SJSA1 (cell line): ENCODE results near the gene GDPD5. TPM values are rescaled to one million over a fixed set of nuclear protein-coding genes. Genes with fewer than 3 reads are reported as not detected.

Experiments used
- DNase-seq, 2 experiments: peaks; one replicate each; pipeline ENCODE4 v3.0.0-alpha.2; 2015 to 2020; ENCODE audit warnings: low spot score in 2 of 2, low read depth in 1 of 2
- H3K27ac ChIP-seq: fragments of 250-450 bp; sonication (Bioruptor Pico); 2 replicates; pipeline ENCODE4 v1.5.1; 2020; ENCODE audit warnings: mild to moderate bottlenecking, moderate library complexity
- H3K27me3 ChIP-seq: fragments of 250-450 bp; sonication (Bioruptor Pico); replicated peaks from 2 replicates; pipeline ENCODE4 v1.5.1; 2020; ENCODE audit warnings: mild to moderate bottlenecking, moderate library complexity
- H3K36me3 ChIP-seq: fragments of 250-450 bp; sonication (Bioruptor Pico); 2 replicates; pipeline ENCODE4 v1.5.1; 2020; ENCODE audit warnings: mild to moderate bottlenecking
- H3K4me1 ChIP-seq: fragments of 250-450 bp; sonication (Bioruptor Pico); replicated peaks from 2 replicates; pipeline ENCODE4 v1.6.1; 2021; ENCODE audit warnings: mild to moderate bottlenecking
- H3K4me3 ChIP-seq: fragments of 250-450 bp; sonication (Bioruptor Pico); 2 replicates; pipeline ENCODE4 v1.5.1; 2020; ENCODE audit warnings: mild to moderate bottlenecking
- H3K9me3 ChIP-seq: fragments of 250-450 bp; sonication (Bioruptor Pico); replicated peaks from 2 replicates; pipeline ENCODE4 v1.5.1; 2020; ENCODE audit warnings: mild to moderate bottlenecking
- total RNA-seq: library from RNA; depleted of rRNA; stranded (reverse); fragments of >200 nt; shearing (Covaris generic); gene quantifications from 2 replicates; pipeline ENCODE4 v1.2.3, GENCODE V29; 2014; rRNA removed

GDPD5 gene, protein sequence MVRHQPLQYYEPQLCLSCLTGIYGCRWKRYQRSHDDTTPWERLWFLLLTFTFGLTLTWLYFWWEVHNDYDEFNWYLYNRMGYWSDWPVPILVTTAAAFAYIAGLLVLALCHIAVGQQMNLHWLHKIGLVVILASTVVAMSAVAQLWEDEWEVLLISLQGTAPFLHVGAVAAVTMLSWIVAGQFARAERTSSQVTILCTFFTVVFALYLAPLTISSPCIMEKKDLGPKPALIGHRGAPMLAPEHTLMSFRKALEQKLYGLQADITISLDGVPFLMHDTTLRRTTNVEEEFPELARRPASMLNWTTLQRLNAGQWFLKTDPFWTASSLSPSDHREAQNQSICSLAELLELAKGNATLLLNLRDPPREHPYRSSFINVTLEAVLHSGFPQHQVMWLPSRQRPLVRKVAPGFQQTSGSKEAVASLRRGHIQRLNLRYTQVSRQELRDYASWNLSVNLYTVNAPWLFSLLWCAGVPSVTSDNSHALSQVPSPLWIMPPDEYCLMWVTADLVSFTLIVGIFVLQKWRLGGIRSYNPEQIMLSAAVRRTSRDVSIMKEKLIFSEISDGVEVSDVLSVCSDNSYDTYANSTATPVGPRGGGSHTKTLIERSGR
- total RNA-seq: 2.5 and 4.9 TPM in 2 replicates

GRCh38 chr11:75525433-75526191 lies at the start of gene GDPD5:
Gene GDPD5, minus strand, starts transcription at chr11:75525941. Its CDS starts 48,206 bp downstream, at chr11:75477735.
- Histone ChIP-seq H3K4me3 (peak within 1 kb of the TSS; percentile 47), H3K9me3 (no peaks in the 10 kb centered on the region), H3K36me3 (no peaks in the 10 kb centered on the region), H3K27me3 (peaks cover 6% of the 10 kb centered on the region; the same call in 1 of the 2 replicates), H3K4me1 (peaks cover 8% of the 10 kb centered on the region), H3K27ac (no peak within 1 kb of the TSS)
- peak; percentile 58 to 60 for DNase-seq

GRCh38 chr11:75574698-75575602 lies 49.2 kb upstream of the GDPD5 start:
- Histone ChIP-seq H3K4me3 (no peak overlapping the region), H3K36me3 (peaks cover 38% of the 10 kb centered on the region), H3K4me1 (peaks cover 9% of the 10 kb centered on the region), H3K9me3 (no peaks in the 10 kb centered on the region), H3K27me3 (no peaks in the 10 kb centered on the region), H3K27ac (no peak overlapping the region)
- DNase-seq: no peak

- no peaks in the 10 kb centered on the region for H3K27me3 ChIP-seq
- H3K4me3 ChIP-seq: no peak overlapping the region
- H3K4me1 ChIP-seq: peaks cover 9% of the 10 kb centered on the region
- H3K36me3 ChIP-seq: peaks cover 60% of the 10 kb centered on the region
- H3K9me3 ChIP-seq: no peaks in the 10 kb centered on the region
- DNase-seq: no peak
- no peak overlapping the region for H3K27ac ChIP-seq
Measured at GRCh38 chr11:75572744-75573143, 47.0 kb upstream of the GDPD5 start.

- peaks cover 71% of the 10 kb centered on the region for H3K36me3 ChIP-seq
- peaks cover 8% of the 10 kb centered on the region for H3K4me1 ChIP-seq
- no peaks in the 10 kb centered on the region for H3K27me3 ChIP-seq
- H3K9me3 ChIP-seq: no peaks in the 10 kb centered on the region
- no peak overlapping the region for H3K27ac ChIP-seq
- H3K4me3 ChIP-seq: no peak overlapping the region
- DNase-seq: no peak
Measured at GRCh38 chr11:75571625-75572024, 45.9 kb upstream of the GDPD5 start.

- Histone ChIP-seq H3K36me3 (peaks cover 81% of the 10 kb centered on the region), H3K4me1 (peaks cover 10% of the 10 kb centered on the region), H3K4me3 (no peak overlapping the region), H3K27me3 (no peaks in the 10 kb centered on the region), H3K27ac (no peak overlapping the region), H3K9me3 (no peaks in the 10 kb centered on the region)
- no peak for DNase-seq
Measured at GRCh38 chr11:75570559-75571139, 44.9 kb upstream of the GDPD5 start.

DNA sequence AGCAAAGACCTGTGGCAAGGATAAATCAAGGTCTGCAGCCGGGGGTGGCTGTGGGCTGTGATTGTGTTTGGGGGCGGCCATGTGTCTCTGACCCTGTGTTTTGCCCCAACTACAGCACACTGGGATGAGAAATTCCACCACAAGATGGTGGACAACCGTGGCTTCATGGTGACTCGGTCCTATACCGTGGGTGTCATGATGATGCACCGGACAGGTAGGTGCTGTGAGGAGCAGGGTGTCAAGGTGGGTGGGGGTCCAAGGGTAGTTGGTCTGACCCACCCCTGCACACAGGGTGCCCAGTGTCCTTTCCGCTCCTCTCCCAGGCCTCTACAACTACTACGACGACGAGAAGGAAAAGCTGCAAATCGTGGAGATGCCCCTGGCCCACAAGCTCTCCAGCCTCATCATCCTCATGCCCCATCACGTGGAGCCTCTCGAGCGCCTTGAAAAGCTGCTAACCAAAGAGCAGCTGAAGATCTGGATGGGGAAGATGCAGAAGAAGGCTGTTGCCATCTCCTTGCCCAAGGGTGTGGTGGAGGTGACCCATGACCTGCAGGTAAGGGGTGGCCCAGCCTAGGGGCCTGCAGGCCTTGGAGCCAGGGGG lies 43.0 kb upstream of the GDPD5 start:
- Histone ChIP-seq H3K9me3 (no peaks in the 10 kb centered on the region), H3K4me1 (peaks cover 26% of the 10 kb centered on the region), H3K27ac (no peak overlapping the region), H3K36me3 (peaks cover 94% of the 10 kb centered on the region), H3K27me3 (no peaks in the 10 kb centered on the region), H3K4me3 (no peak overlapping the region)
- no peak for DNase-seq

- no peak for DNase-seq
- Histone ChIP-seq H3K27me3 (no peaks in the 10 kb centered on the region), H3K9me3 (no peaks in the 10 kb centered on the region), H3K27ac (no peak overlapping the region), H3K36me3 (peaks cover 94% of the 10 kb centered on the region), H3K4me3 (no peak overlapping the region), H3K4me1 (peaks cover 26% of the 10 kb centered on the region)
Measured at GRCh38 chr11:75567971-75568370, 42.2 kb upstream of the GDPD5 start.

GRCh38 chr11:75566763-75567279 lies 41.1 kb upstream of the GDPD5 start:
- Histone ChIP-seq H3K27ac (no peak overlapping the region), H3K4me1 (peaks cover 26% of the 10 kb centered on the region), H3K4me3 (no peak overlapping the region), H3K9me3 (no peaks in the 10 kb centered on the region), H3K36me3 (peaks cover 94% of the 10 kb centered on the region), H3K27me3 (no peaks in the 10 kb centered on the region)
- DNase-seq: no peak

- Histone ChIP-seq H3K27me3 (no peaks in the 10 kb centered on the region), H3K9me3 (no peaks in the 10 kb centered on the region), H3K36me3 (peaks cover 88% of the 10 kb centered on the region), H3K4me3 (0 out of 2 replicates have a peak overlapping the region, but pooled peaks have one; percentile 7), H3K27ac (peak overlapping the region; percentile 64), H3K4me1 (peaks cover 32% of the 10 kb centered on the region)
- no peak for DNase-seq
Measured at GRCh38 chr11:75565916-75566762, 40.4 kb upstream of the GDPD5 start.

GRCh38 chr11:75565221-75565814 lies 39.6 kb upstream of the GDPD5 start:
- Histone ChIP-seq H3K9me3 (no peaks in the 10 kb centered on the region), H3K27ac (peak overlapping the region; percentile 64), H3K4me3 (peak overlapping the region; percentile 7; the same call in 1 of the 2 replicates), H3K4me1 (peaks cover 32% of the 10 kb centered on the region), H3K36me3 (peaks cover 79% of the 10 kb centered on the region), H3K27me3 (no peaks in the 10 kb centered on the region)
- peak; percentile 79 to 82 for DNase-seq

- Histone ChIP-seq H3K36me3 (peaks cover 67% of the 10 kb centered on the region), H3K9me3 (no peaks in the 10 kb centered on the region), H3K4me1 (peaks cover 39% of the 10 kb centered on the region), H3K27me3 (no peaks in the 10 kb centered on the region), H3K27ac (peak overlapping the region; percentile 94), H3K4me3 (peak overlapping the region; percentile 78)
- peak; percentile 57 to 77 for DNase-seq
Measured at GRCh38 chr11:75563978-75564552, 38.3 kb upstream of the GDPD5 start.
